Measurements from ENCODE around the gene LCN12.

- TF ChIP-seq CTCF (IDR thresholded peaks at IDR 0.05; ENCODE audit: insufficient read depth, low read depth, low read length), result no peak
- no peak for TF ChIP-seq EZH2 (IDR thresholded peaks at IDR 0.05; ENCODE audit: insufficient read depth, low read length)
Observed at GRCh38 chr9:136952321-136952850, 313 bp downstream of the LCN12 start.

All from astrocyte (in vitro differentiated cells and primary cell).